HG02623 (cell line): ENCODE results near the gene KRT77.
"Not testable (repeated sequence)": the region's sequence is repeated elsewhere in the genome, so short reads cannot be mapped to it uniquely, and the experiment has no call there.

Experiments used
- ATAC-seq: cut with Tn5 transposase; IDR thresholded peaks from one replicate; pipeline ENCODE4 v1.9.1; 2021; ENCODE audit warnings: moderate library complexity; ENCODE audit not compliant: unreplicated experiment

Gene KRT77

GRCh38 chr12:52679875-52680274, 23.4 kb downstream of the KRT77 start:
- no peak for ATAC-seq

GRCh38 chr12:52677671-52678070, 25.7 kb downstream of the KRT77 start:
- no peak for ATAC-seq

GRCh38 chr12:52677126-52677525, 26.2 kb downstream of the KRT77 start:
- ATAC-seq, result no peak

- no peak for ATAC-seq
Measured at GRCh38 chr12:52676163-52676562, 27.2 kb downstream of the KRT77 start.

- ATAC-seq, result no peak
Measured at GRCh38 chr12:52675301-52675701, 28.0 kb downstream of the KRT77 start.

GRCh38 chr12:52674433-52674775, 28.9 kb downstream of the KRT77 start:
- ATAC-seq, result no peak

GRCh38 chr12:52673713-52674432, 29.5 kb downstream of the KRT77 start:
- no peak for ATAC-seq

- ATAC-seq, result no peak
Measured at GRCh38 chr12:52673217-52673616, 30.1 kb downstream of the KRT77 start.

- ATAC-seq, result no peak
Measured at GRCh38 chr12:52672321-52672933, 30.9 kb downstream of the KRT77 start.

- no peak for ATAC-seq
Measured at GRCh38 chr12:52670961-52671360, 32.4 kb downstream of the KRT77 start.

- ATAC-seq, result no peak
Measured at GRCh38 chr12:52670506-52670905, 32.8 kb downstream of the KRT77 start.

- ATAC-seq, result not testable (repeated sequence)
Measured at GRCh38 chr12:52669941-52670340, 33.4 kb downstream of the KRT77 start.

- no peak for ATAC-seq
Measured at GRCh38 chr12:52669426-52669825, 33.9 kb downstream of the KRT77 start.

- no peak for ATAC-seq
Measured at GRCh38 chr12:52667931-52668330, 35.4 kb downstream of the KRT77 start.

- no peak for ATAC-seq
Measured at GRCh38 chr12:52667509-52667908, 35.8 kb downstream of the KRT77 start.

GRCh38 chr12:52666471-52666870, 36.9 kb downstream of the KRT77 start:
- ATAC-seq, result no peak

- ATAC-seq, result no peak
Measured at GRCh38 chr12:52663420-52663819, 39.9 kb downstream of the KRT77 start.

GRCh38 chr12:52662918-52663229, 40.5 kb downstream of the KRT77 start:
- ATAC-seq, result no peak

- no peak for ATAC-seq
Measured at GRCh38 chr12:52662093-52662917, 41.0 kb downstream of the KRT77 start.

GRCh38 chr12:52661668-52662067, 41.7 kb downstream of the KRT77 start:
- no peak for ATAC-seq

GRCh38 chr12:52660934-52661499, 42.3 kb downstream of the KRT77 start:
- ATAC-seq, result no peak

- ATAC-seq, result no peak
Measured at GRCh38 chr12:52659951-52660350, 43.4 kb downstream of the KRT77 start.
